HPDE6-E6E7 (cell line): Measurements from ENCODE around the gene TK1.
A peak's percentile ranks its signal among the peaks of the same experiment; 100 is the strongest.

ENCODE experiments used
- DNase-seq: peaks from one replicate; pipeline ENCODE4 v3.0.0; 2011; ENCODE audit warnings: missing footprints; ENCODE audit errors: extremely low spot score

Gene TK1

DNA sequence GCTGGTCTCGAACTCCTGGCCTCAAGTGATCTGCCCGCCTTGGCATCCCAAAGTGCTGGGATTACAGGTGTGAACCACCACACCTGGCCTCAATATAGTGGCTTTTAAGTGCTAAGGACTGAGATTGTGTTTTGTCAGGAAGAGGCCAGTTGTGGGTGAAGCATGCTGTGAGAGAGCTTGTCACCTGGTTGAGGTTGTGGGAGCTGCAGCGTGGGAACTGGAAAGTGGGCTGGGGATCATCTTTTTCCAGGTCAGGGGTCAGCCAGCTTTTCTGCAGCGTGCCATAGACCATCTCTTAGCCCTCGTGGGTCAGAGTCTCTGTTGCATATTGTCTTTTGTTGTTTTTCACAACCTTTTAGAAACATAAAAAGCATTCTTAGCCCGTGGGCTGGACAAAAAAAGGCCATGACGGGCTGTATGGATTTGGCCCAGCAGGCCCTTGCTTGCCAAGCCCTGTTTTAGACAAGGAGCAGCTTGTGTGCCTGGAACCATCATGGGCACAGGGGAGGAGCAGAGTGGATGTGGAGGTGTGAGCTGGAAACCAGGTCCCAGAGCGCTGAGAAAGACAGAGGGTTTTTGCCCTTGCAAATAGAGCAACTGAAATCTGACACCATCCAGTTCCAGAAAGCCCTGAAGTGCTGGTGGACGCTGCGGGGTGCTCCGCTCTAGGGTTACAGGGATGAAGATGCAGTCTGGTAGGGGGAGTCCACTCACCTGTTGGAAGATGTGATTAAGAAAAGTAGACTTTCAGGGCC lies 32.7 kb upstream of the TK1 start:
- no peak for DNase-seq

DNA sequence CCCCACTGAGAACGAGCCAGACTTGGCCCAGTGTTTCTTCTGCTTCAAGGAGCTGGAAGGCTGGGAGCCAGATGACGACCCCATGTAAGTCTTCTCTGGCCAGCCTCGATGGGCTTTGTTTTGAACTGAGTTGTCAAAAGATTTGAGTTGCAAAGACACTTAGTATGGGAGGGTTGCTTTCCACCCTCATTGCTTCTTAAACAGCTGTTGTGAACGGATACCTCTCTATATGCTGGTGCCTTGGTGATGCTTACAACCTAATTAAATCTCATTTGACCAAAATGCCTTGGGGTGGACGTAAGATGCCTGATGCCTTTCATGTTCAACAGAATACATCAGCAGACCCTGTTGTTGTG lies 27.8 kb upstream of the TK1 start:
- DNase-seq: no peak

DNA sequence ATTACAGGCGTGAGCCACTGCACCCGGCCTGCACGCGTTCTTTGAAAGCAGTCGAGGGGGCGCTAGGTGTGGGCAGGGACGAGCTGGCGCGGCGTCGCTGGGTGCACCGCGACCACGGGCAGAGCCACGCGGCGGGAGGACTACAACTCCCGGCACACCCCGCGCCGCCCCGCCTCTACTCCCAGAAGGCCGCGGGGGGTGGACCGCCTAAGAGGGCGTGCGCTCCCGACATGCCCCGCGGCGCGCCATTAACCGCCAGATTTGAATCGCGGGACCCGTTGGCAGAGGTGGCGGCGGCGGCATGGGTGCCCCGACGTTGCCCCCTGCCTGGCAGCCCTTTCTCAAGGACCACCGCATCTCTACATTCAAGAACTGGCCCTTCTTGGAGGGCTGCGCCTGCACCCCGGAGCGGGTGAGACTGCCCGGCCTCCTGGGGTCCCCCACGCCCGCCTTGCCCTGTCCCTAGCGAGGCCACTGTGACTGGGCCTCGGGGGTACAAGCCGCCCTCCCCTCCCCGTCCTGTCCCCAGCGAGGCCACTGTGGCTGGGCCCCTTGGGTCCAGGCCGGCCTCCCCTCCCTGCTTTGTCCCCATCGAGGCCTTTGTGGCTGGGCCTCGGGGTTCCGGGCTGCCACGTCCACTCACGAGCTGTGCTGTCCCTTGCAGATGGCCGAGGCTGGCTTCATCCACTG lies 27.3 kb upstream of the TK1 start, which contains the start of gene BIRC5:
BIRC5 (plus strand) TSS at position 238 of the 690 bp plus-strand sequence; CDS start at position 302, 64 bp downstream.
- peak; percentile 82 for DNase-seq

GRCh38 chr17:78211032-78211431 lies 24.2 kb upstream of the TK1 start:
- DNase-seq: no peak

- no peak for DNase-seq
These were observed 23.3 kb upstream of the TK1 start for GRCh38 chr17:78210111-78210510.

DNA sequence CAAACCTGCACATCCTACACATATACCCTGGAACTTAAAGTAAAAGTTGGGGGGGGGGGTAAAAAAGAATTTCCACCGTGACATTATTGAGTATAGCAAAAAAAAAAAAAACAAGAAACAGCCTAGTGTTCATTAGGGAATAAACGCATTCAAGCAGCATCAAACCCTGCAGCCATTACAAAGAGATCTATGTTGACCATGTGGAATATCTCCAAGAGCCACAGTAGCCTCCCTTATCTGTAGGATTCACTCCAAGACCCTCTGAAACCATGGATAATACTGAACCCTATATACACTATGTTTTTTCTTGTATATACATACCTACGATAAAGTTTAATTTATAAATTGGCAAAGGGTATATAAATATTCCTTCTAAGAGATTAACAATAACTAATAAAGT lies 21.6 kb upstream of the TK1 start:
- no peak for DNase-seq

DNA sequence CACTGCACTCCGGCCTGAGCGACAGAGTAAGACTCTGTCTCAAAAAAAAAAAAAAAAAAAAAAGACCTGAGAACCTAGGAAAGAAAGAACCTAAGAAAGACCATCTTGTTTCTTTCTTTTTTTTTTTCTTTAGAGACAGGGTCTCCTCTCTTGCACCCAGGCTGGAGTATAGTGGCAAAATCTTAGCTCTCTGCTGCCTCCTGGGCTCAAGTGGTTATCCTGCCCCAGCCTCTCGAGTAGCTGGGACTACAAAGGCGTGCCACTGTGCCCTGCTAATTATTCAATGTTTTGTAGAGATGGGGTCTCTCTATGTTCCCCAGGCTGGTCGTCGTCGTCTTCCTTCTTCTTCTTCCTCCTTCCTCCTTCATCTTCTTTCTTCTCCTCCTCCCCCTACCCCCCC lies 19.4 kb upstream of the TK1 start:
- DNase-seq: no peak

DNA sequence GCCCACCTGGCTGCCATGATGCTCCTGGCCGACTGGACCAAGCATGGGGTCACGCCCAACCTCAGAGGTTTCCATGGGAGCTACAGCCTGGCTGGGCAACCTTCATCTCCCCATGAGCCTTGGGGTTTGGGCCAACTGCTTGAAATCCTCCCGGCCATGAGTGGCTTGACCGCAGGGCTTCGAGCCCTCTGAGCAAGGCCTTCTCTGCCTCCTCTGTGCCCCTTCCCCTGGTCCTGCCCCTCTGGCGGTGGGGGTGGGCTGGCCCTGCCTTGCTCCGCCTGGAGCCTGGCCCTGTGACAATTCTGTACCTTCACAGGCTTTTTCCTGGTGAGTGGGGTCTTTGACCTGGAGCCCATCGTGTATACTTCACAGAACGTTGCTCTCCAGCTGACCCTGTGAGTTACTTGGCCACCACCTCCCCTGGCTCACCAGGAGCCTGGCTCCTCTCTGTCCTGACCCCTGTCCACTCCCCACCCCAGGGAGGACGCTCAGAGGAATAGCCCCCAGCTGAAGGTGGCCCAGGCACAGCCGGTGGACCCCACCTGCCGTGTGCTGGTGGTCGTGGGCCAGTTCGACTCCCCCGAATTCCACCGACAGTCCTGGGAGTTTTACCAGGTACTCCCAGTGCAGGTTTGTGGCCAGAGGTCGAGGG lies 18.4 kb upstream of the TK1 start:
- DNase-seq: no peak

- no peak for DNase-seq
These were observed 17.7 kb upstream of the TK1 start for GRCh38 chr17:78204387-78205123.

- no peak for DNase-seq
These were observed 15.8 kb upstream of the TK1 start for GRCh38 chr17:78202666-78203065.

- DNase-seq: no peak
These were observed 13.6 kb upstream of the TK1 start for GRCh38 chr17:78200451-78200850.

DNA sequence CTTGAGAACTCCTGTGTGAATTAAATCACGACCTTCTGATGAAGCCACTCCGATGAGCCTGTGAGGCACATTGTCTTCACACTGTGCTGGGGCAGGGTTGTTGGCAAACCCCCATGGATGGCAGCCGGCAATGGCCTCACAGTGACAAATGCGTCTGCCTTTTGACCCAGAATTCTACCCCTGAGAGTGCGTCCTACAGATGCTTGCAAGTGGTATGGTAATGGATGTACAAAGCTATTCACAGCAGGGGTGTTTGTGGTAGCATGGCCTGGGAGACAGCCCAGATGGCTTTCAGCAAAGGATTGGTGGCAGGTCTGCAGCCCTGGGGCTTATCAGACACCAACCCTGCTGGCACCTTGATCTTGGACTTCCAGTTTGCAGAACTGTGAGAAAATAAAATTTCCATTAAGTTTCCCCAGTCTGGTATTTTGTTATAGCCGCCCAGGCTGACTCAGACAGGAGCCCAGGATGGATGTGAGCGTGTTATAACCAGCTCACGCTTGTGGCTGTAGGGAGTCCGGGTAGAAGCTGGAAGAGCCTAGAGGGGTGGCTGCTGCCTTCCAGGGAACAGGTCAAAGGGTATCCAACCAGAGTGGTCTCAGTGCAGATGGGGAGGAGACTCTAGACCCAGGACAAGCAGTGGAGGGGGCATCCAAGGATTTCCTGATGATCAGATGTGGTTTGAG lies 10.4 kb upstream of the TK1 start:
- DNase-seq: no peak

DNA sequence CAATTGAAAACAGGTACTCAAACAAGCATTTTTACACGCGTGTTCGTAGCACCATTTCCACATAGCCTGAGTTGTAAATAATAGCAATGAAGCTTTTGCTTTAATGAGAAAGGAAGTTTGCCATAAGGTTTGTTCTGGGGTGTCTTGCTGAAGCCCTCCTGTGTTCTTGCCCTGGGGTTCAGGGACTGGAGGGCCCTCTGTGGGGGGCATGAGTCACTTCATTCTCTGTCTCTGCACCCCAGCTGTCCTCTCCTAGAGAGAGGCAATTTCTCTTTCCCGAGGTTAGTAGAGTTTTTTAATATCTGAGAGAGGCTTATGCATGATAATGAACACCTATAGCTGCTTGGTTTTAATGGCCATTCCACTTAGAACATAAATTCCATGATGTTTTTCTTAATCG lies 9.9 kb upstream of the TK1 start:
- no peak for DNase-seq

DNA sequence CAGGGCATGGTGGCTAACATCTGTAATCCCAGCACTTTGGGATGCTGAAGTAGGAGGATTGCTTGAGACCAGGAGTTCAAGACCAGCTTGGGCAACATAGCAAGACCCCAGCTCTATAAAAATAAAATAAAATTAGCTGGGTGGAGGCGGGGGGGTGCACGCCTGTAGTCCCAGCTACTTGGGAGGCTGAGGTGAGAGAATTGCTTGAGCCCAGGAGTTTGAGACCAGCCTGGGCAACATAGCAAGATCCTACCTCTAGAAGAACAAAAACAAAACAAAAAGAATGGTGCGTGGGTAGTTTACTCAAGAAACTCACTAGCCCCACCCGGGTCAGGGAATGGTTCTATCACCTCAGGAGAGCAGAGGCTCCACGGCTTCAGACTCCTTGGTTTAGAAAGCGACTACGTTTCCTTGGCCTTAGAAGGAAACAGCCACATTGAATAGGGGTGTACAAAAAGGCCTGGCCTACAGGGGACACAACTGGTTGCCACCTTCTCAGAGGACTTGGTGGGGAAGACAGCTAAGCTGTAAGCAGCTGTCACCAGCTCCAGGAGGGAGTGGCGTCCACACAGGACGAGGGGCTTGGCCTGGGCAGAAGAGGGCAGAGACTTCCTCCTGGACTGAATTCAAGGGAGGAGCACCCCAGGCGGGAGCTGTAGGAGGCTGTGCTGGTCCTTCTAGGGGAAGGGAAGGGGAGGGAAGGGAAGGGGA lies 716 bp downstream of the TK1 start:
- DNase-seq: no peak

DNA sequence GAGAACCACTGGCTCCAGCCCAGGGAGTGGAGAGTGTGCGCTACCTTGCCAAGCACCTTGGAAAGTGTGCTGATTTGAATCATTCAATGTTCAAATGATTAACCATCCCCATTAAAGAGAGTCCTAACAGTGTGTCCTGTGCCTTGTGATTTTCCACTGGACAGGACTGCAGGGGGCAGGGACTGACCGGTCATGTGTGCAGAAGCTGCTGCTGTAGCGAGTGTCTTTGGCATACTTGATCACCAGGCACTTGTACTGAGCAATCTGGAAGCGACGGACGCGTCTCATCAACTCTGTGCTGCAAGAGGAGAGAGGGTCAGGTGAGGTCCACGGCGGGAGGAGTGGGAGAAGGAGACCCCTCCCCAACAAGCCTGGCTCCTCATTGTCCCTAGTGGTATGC lies 2.0 kb downstream of the TK1 start:
- no peak for DNase-seq

DNA sequence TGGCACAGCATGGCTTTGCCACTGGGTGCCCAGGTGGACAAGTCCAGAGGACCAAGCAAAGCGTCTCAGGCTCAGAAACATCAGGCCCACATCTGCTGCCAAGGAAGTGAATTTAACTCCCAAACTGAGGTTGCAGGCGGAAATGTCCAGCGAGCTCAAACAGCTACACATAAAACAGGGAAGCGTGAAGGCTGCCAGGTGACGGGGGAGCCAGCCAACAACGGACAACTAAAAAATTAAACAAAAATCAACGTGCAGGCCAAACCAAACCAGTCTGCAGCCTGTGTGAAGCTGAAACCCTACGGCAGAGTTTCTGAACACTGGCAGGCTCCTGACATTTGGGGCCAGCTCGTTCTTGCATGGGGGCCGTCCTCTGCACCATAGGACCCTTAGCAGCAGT lies 2.5 kb downstream of the TK1 start:
- DNase-seq: no peak

DNA sequence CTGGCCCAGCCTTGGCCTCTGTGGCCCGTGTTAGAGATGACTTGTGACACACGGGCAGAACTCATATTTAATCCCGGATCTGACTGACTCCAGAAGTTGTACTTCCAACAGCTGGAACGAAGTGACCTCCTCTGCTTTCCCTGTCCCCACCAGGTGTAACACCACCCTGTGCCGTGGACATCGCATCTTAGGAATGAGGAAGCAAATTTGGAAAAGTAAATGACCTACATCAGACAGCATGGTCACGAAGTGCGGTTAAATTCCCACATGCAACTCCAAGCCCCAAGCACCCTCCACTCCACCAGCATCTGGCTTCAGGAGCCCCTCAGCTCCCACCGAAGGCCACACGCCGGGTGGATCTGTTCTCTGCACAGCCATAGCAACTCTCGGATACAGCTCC lies 2.9 kb downstream of the TK1 start:
- DNase-seq: no peak

DNA sequence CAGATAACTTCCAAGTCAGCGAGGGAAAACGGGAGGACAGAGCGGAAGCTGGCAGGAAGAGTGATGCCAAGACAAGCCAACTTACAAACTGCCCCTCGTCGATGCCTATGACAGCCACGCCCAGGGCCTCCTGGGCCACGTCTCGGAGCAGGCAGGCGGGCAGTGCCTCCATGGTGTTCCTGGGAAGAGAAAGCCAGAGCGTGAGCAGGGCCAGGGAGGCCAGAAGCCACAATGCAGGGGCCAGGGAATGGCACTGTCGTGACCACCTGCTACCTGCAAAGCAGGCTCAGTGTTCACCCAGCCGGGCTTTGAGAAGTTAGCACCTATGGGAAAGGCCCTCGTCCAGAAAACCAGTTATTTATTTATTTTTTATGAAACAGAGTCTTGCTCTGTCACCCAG lies 4.3 kb downstream of the TK1 start:
- no peak for DNase-seq

- no peak for DNase-seq
These were observed 6.3 kb downstream of the TK1 start for GRCh38 chr17:78180508-78180907.

DNA sequence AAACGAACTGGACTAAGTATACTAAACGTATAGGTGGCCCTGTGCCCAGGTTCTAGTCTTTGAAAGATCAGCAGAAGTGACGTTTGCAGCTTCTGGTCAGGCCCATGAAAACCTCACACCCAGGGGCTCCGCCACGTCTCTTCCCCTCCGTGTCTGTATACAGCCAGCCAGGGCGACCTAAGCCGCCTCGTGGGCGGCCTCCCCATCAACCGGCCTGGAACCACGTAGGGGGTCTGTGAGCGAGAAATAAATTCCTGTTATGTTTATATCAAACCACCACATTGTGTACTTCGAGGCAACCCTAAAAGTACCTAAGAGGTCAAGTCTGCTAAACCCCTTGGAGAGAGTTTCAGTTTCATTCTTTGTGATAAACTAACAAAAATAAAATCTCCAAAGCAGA lies 6.8 kb downstream of the TK1 start:
- no peak for DNase-seq

- DNase-seq: no peak
These were observed 7.5 kb downstream of the TK1 start for GRCh38 chr17:78179372-78179771.
